Measurements from ENCODE around the gene HERPUD1.
"Not testable (repeated sequence)": the region's sequence is repeated elsewhere in the genome, so short reads cannot be mapped to it uniquely, and the experiment has no call there.

The HERPUD1 gene

GRCh38 chr16:56970934-56971767, 39.2 kb downstream of the HERPUD1 start:
- Histone ChIP-seq H3K27ac (ENCODE audit: extremely low read depth, low read depth, low read length) (no peak overlapping the region), H3K4me1 (ENCODE audit: control insufficient read depth, insufficient read depth, low read length) (no peaks in the 10 kb centered on the region), H3K4me3 (ENCODE audit: low read depth, low read length) (no peak overlapping the region), H3K36me3 (ENCODE audit: control insufficient read depth in 2 of 2, insufficient read depth in 1 of 2, low read length in 2 of 2) (no peaks in the 10 kb centered on the region), H3K9me3 (ENCODE audit: control insufficient read depth, insufficient read depth, low read depth, low read length) (no peaks in the 10 kb centered on the region)
- ChIA-PET CTCF (interaction anchor here (0.5 to 1.3 kb wide), 2 partner anchors 7 to 196 kb away, joined by 3 to 4 read pairs; no protein-coding TSS in a partner anchor), POLR2A (interaction anchor here (2.1 kb wide), 1 partner anchor 18 kb away, joined by 8 read pairs; the partner anchor contains the start of gene NLRC5)
- TF ChIP-seq SCRT2 (tag by site-specific recombination; IDR thresholded peaks at IDR 0.05), result 0 out of 2 replicates have a peak, but pooled peaks have one; percentile 10
- TF ChIP-seq GLI4 (tag by site-specific recombination; IDR thresholded peaks at IDR 0.05), result no peak

DNA sequence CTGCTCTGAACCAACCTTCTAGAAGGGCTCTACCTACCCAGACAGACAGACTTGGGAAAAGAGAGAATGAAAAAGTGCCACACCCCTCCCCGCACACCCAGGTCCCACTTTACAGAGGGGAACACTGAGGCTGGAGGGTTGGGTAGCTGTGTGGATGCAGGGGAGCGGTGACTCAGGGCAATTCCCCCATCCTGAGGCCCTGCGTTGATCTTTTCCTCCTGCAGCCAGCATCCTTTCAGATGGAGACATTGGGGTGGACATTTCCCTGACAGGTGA, 39.8 kb downstream of the HERPUD1 start:
- no peaks in the 10 kb centered on the region for H3K36me3 ChIP-seq (ENCODE audit: control insufficient read depth in 2 of 2, insufficient read depth in 1 of 2, low read length in 2 of 2)
- no peaks in the 10 kb centered on the region for H3K4me1 ChIP-seq (ENCODE audit: control insufficient read depth, insufficient read depth, low read length)
- ChIA-PET CTCF (interaction anchor here (1.0 to 1.3 kb wide), 2 partner anchors 8 to 14 kb away, joined by 4 read pairs; no protein-coding TSS in a partner anchor), POLR2A (no interaction called here)
- H3K27ac ChIP-seq (ENCODE audit: extremely low read depth, low read depth, low read length), result no peak overlapping the region
- H3K4me3 ChIP-seq (ENCODE audit: low read depth, low read length), result no peak overlapping the region
- H3K9me3 ChIP-seq (ENCODE audit: control insufficient read depth, insufficient read depth, low read depth, low read length), result no peaks in the 10 kb centered on the region
- TF ChIP-seq ZNF558 (tag by site-specific recombination; IDR thresholded peaks at IDR 0.05), result no peak

- ChIA-PET CTCF (interaction anchor here (1.0 to 1.3 kb wide), 3 partner anchors 8 to 13 kb away, joined by 4 read pairs; no protein-coding TSS in a partner anchor), POLR2A (interaction anchor here (0.6 kb wide), 1 partner anchor 314 kb away, joined by 4 read pairs; no protein-coding TSS in a partner anchor)
- Histone ChIP-seq H3K4me3 (ENCODE audit: low read depth, low read length) (no peak overlapping the region), H3K4me1 (ENCODE audit: control insufficient read depth, insufficient read depth, low read length) (no peaks in the 10 kb centered on the region), H3K36me3 (ENCODE audit: control insufficient read depth in 2 of 2, insufficient read depth in 1 of 2, low read length in 2 of 2) (no peaks in the 10 kb centered on the region), H3K27ac (ENCODE audit: extremely low read depth, low read depth, low read length) (no peak overlapping the region), H3K9me3 (ENCODE audit: control insufficient read depth, insufficient read depth, low read depth, low read length) (no peaks in the 10 kb centered on the region)
- TF ChIP-seq ZNF23 (tag by site-specific recombination; IDR thresholded peaks at IDR 0.05; ENCODE audit: borderline replicate concordance) (no peak), ZNF335 (tag by site-specific recombination; conservative IDR thresholded peaks at IDR 0.05) (peak; percentile 32; the same call in 1 of the 2 replicates)
Observed at GRCh38 chr16:56972403-56973293, 40.7 kb downstream of the HERPUD1 start.

DNA sequence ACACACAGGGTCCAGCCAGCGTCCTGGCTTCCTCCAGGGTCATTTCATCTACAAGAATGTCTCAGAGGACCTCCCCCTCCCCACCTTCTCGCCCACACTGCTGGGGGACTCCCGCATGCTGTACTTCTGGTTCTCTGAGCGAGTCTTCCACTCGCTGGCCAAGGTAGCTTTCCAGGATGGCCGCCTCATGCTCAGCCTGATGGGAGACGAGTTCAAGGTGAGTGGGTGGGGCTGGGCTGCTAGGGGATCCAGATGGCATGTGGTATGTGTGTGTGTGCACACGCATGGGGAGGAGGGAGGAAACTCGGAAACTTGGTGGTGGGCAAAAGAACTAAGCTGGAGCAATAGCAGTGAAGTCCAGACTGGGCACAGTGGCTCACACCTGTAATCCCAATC, 41.4 kb downstream of the HERPUD1 start:
- TF ChIP-seq WT1 (tag by site-specific recombination; IDR thresholded peaks at IDR 0.05) (no peak), ZNF610 (tag by site-specific recombination; IDR thresholded peaks at IDR 0.05; ENCODE audit: borderline replicate concordance) (no peak), ZFHX2 (tag by site-specific recombination; conservative IDR thresholded peaks at IDR 0.05) (0 out of 2 replicates have a peak, but pooled peaks have one; percentile 7), BCL11B (tag by site-specific recombination; IDR thresholded peaks at IDR 0.05; ENCODE audit: low read depth) (no peak), ZNF571 (tag by site-specific recombination; IDR thresholded peaks at IDR 0.05) (no peak), ZNF639 (tag by site-specific recombination; IDR thresholded peaks at IDR 0.05) (no peak)
- no peak overlapping the region for H3K27ac ChIP-seq (ENCODE audit: extremely low read depth, low read depth, low read length)
- no peaks in the 10 kb centered on the region for H3K9me3 ChIP-seq (ENCODE audit: control insufficient read depth, insufficient read depth, low read depth, low read length)
- ChIA-PET POLR2A (interaction anchor here (0.6 kb wide), 1 partner anchor 313 kb away, joined by 4 read pairs; no protein-coding TSS in a partner anchor), CTCF (interaction anchor here (1.2 kb wide), 1 partner anchor 9 kb away, joined by 4 read pairs; no protein-coding TSS in a partner anchor)
- no peak overlapping the region for H3K4me3 ChIP-seq (ENCODE audit: low read depth, low read length)
- H3K36me3 ChIP-seq (ENCODE audit: control insufficient read depth in 2 of 2, insufficient read depth in 1 of 2, low read length in 2 of 2), result no peaks in the 10 kb centered on the region
- H3K4me1 ChIP-seq (ENCODE audit: control insufficient read depth, insufficient read depth, low read length), result no peaks in the 10 kb centered on the region

DNA sequence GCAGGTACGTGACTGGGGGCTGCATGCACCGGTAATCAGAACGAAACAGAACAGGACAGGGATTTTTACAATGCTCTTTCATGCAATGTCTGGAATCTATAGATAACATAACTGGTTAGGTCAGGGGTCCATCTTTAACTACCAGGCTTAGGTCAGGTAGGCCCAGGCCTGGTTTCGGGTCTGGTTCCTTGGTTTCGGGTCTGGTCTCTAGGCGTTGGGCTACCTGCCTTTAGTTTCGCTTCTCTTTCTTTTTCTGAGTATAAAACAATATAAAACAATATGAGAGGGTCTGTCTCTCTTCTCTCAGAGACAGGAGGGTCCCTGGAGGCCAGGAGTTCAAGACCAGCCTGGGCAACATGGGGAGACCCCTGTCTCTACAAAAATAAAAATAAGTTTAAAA, 42.0 kb downstream of the HERPUD1 start:
- H3K4me1 ChIP-seq (ENCODE audit: control insufficient read depth, insufficient read depth, low read length); H3K36me3 ChIP-seq (ENCODE audit: control insufficient read depth in 2 of 2, insufficient read depth in 1 of 2, low read length in 2 of 2); H3K4me3 ChIP-seq (ENCODE audit: low read depth, low read length); POLR2A ChIA-PET; H3K27ac ChIP-seq (ENCODE audit: extremely low read depth, low read depth, low read length); H3K9me3 ChIP-seq (ENCODE audit: control insufficient read depth, insufficient read depth, low read depth, low read length): not testable (repeated sequence)
- CTCF ChIA-PET, result interaction anchor here (1.2 kb wide), 1 partner anchor 9 kb away, joined by 4 read pairs; no protein-coding TSS in a partner anchor

All from HEK293 (cell line).